ENCODE data around the gene AMACR.

AMACR gene

DNA sequence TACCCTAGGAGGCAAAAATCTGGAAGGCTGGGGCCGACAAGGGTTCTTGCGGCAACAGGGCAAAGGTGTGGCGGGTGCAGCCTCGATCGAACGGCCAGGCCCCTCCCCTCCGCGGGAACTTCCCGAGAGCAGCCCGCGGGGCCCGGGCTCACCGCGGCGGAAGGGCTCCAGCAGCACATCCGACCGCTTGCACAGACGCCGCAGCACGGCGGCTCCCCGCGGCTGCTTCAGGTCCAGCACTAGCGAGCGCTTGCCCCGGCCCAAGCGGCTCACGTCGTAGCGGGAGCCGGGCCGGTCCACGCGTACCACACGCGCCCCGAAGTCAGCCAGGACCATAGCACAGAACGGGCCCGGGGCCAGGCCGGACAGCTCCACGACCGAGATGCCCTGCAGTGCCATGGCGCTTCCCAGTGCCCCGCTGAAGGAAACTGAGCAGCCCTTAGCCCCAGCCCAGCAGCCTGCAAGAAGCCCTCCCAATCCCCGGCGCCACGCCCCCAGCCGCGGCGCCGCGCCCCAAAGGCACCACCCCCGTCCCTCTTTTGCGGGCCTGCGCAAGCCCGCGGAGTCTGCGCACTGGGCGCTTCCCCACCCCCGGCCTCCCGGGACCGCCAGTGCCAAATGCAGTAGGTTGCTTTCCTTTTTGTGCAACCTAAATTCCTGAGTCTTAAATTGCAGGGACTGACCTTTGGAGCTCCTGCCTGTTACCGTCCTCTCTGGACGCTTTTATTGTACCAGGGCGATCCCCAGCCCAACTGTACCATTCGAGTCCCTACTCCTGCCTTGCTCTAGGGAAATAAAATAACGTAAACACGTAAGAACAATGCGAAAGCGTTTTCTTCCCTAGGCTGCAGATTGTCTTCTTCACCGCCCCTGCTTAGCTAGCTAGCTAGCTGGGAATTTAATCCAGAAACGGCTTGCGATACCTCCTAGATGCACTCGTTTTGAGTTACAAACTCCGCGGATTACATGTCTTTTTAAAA, at the start of gene AMACR:
TSS of gene AMACR (minus strand) at position 430 of the 980 bp plus-strand sequence. CDS start at position 399, 31 bp downstream.
- peak; percentile 94 for DNase-seq

DNA sequence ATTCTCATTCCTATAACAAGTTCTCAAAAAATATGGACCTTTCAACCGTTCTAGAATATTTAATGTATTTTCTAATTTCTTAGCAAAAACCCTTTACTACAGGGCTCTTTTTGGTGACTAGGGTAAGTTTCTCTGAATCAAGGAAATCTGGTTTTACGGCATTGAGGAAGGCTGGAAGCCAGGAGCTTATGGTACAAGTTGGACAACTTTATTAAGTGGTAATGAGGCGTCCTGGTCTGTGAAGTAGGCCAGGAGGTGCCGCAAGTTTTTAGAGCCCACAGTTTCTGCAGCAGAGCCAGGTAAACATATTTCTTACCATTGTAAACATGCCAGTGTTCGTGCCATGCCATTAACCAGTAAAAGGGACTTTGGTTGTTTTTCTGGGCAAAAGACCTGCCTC, 49.7 kb upstream of the AMACR start:
- no peak for DNase-seq

DNA sequence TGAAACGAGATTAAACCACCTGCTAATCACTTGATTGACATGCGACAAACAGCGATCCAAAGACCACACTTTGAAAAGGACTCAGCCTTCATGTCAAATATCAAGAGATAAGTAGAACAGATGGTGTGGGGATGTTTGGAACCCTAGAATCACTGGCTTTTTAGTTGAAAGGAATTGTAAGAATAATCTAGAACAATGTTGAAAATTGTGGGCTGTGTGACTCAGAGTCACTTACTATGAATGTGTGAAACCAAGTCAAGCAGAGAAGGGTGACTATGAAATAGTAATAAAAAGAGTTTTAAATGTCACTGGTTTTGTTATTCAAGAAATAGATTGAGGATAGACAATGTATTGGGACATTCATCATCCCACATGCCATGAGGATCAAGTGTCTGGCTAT, 49.3 kb upstream of the AMACR start:
- DNase-seq, result no peak

DNA sequence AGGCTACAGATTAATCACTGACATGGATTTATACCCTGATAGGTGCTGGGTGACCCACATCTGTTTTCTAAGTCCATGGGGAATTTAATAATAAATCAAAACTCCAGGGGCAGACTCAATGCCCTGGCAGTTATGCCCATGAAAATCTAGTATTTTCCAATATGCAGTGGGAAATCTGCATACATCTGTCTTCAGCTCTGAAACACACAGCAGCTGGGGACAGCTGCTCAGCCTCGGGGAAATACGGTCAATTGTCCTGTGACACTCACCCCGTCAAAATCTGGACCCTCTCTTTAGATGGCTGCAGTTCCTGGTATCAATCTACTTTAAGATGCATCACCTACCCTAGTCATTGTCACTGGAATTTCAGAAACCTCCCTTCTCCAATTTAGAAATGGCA, 47.8 kb upstream of the AMACR start:
- DNase-seq, result no peak

DNA sequence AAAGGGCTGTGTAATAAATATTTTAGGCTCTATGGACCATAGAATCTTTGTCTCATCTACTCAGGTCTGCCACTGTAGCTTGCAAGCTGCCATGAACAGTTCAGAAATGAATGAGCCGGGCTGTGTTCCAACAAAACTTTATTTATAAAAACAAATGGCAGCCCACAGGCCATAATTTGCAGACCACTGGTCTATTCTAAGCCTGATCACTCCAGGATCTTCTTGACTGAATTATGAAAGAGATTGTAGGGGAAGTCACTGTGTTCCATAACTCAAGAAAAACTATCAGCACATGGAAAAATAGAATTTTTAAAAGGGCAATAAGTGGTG, 46.5 kb upstream of the AMACR start:
- DNase-seq, result no peak

DNA sequence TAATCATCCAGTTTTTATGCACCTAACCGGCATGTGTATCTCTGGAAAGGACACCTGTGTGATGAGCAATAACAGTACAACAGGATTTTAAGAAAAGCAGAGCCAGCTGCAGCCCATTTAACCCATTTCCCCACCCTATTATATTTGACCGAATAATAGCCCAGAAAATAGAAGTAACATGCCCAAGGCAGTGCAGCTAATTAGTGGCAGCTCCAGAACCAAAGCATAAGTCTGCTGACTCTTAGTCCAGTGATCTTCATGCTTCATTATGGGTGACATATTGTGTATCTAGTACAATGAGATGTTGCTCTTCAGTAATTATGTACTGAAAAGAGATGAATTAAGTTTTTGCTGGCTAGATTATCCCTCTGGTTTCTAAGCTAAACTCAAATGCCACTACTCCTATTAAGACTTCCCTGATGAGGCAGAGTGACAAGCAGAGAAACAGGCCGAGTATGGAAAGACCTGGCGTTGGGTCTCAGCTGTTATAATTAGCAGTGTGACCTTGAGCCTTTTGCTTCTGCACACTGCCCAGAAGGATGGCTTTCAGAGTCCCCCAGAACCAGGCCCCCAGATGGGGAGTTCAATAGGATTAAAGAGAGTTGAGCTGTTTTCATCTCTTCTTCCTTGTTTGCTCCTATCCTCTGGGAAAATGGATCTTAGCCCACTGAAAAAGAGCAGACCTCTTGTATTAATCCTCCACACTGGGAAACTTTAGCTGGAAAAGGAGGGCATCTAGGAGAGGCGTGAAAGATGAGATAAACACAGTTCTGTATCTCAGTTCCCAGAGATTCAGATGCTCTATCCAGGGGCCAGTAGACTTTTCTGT, 45.9 kb upstream of the AMACR start:
- DNase-seq, result no peak

DNA sequence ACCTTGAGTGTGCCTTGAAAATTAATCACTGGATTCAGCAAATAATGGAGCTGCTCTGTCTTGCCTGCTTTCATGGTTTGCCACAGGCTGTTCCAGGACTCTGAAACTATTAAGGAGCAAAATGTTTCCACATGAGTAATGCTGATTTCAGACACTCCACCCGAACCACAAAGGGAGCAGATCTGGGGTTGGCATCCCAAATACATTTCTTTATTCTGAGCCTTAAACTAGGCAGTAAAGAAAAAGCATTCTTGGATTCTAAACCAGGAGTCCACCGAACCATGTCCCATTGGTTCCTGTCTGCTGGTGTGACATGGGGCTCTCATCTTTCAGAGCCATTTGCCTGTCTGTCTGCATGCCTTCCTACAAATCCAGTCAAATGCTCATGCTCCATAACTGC, 45.3 kb upstream of the AMACR start:
- DNase-seq, result no peak

DNA sequence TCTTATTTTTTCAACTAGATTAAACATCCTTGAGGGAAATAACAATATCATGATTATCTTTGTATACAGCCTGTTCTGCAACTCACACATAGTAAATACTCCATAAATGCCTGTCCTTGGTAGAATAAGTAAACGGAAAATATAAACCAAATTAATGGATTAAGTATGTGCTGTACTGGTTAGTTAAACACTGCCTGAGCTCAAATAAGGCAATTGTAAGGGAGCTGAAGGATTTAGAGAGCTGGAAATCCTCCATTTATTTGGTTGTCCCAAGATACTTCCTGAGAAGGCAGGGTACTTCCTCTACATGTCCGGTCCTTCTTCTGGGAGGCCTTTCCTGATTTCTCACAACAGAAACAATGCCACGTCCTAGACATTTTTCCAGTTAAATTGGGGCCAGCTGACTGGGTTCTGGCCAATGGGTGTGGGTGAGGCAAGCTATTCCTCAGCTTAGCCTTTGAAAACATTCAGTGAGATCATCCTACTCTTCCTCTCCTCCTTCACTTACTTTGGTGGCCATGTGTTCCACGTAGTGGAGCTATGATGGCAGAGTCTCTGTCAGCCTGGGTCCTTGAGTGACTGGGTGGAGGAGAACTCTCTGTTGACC, 43.6 kb upstream of the AMACR start:
- DNase-seq, result no peak

DNA sequence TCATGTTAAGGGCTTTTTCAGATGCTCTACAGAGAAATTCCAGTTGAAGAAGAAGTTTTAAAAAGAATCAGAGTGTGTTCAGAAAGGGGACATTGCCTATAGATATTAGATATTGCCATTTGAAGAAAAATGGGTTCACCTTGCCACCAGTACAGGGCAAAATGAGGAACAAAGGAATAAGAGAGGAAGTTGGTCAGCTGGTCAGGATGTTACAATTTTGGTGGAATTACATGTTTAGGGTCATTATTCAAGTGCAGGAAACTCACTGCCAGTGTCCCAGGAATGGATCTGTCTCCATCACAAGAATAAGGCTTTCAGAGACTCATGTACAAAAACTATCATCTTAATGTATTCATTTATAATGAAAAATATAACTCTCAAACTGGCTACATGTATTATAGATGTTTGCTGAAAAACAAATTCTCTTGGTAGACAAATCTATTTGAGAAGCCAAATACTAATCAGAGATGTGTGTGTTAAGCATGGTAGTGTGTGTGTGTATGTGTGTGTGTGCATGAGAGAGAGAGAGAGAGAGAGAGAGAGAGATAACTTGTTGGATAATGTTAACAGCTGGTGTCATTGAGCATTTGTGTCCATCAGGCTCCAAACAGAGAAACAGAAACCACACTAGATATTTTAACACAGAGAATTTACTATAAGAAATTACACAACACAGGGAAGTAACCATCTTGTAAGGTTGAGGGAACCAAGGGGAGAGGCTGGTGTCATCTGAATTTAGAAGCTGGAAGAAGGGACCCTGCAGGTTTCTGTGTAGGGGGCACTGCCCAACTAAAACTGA, 40.1 kb upstream of the AMACR start:
- DNase-seq, result no peak

DNA sequence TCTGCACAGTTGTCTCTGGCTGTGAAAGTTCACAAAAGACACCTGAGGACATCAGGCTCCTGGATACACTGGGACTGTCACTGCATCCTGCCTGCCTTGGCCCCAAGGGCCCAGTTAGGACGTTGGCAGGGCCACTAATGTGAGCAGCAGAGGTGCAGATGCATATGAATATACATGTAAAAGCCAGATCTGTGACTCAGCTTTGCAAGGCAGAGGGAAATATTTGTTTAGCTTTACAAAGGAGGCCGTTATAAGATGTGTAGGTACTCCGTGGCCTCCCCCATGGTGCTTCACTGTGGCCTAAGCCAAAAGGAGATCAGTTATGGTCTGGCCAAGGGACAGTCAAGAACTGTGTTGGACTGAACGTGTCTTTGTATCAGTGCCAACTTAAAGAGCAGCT, 39.3 kb upstream of the AMACR start:
- no peak for DNase-seq

DNA sequence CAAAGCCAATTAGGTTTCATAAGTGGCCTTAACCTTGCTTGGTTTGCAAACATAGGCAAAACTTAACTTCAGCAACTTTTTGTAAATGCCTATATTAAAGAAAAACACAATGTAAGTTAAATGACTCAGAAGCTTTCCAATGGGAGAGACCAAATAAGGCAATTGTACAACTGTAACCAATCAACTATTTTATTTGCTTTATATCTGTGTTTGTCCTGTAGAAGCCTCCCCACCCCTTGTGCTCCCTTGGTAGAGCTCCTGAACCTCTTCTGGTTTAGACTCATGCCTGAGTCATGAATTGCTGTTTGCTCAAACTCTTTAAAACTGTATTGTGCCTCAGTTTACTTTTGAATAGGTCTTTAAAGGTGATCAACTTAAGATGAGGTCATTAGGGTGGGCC, 38.1 kb upstream of the AMACR start:
- DNase-seq, result no peak

DNA sequence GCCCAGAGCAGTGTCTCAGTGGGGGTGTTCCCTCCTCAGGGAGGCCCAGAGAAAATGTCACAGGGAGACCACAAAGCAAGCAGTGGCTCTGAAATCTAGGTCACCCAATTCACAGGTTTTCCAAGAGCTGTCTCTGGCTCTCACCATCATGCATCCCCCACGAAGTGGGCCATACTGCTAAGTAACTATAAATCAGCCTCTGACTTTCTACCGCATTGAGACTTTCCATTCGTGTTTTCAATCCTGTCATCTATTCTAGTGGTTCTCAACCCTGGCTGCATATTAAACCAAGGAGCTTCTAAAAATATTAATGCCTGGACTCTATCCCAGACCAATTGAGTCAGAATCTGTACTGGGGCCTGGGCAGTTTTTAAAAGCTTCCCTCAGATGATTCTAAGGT, 37.2 kb upstream of the AMACR start:
- DNase-seq, result no peak

DNA sequence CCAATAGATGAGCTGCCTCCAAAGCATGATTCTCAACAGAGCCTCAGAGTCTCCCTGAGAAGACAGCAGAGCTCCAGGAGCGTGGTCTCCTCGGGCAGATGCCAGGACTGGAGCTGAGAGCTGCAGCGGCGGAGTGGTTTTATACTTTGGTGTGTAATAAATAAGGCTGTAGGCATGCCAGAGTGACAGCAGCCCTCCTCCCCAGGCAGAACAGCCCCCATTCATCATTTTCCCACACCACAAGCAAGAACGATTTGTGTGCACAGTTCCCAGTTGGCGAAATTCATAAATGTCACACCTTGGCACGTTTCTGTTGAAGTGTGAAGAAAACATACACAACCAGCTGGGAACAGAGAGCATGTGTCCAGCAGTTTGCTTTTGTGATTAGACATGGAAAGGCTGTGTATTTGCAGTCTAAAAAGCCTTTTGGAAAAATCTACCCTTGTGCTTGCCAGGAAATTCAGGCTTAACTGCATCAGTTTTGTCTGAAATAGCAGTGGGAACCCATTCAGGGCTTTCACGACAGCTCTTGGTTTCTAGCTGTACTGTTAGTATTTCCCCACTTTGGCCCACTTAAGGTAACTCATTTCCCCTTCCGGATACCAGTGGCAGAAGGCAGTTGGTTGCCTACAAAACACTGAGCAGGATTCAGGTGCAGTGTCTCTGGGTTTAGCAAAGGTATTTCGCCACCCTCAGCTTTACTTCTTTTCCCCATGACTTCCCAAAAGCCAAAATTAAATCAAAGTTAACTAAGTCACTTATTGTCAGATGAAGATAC, 35.4 kb upstream of the AMACR start, which contains the start of gene C1QTNF3:
TSS of gene C1QTNF3 (minus strand) at position 115 of the 778 bp plus-strand sequence. CDS start at position 27, 88 bp downstream.
- no peak for DNase-seq

DNA sequence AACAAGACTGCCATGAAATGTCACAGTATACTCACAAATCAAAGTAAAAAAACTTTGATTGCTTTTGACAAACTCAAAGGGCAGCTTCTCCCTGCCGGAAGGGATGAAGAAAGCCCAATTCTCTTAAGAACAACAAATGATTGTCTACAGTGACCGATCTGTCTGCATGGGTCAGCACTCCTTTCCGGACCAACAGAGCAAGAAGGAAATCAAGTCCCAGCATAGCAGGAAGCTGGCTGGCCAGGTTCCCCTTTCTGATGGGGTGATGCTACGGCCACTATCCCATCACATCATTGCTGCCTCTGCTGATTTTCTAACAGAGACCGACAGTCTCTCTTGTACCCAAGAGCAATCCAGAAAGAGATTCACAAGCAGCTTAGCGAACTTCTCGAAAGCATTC, 34.5 kb upstream of the AMACR start:
- DNase-seq, result no peak

DNA sequence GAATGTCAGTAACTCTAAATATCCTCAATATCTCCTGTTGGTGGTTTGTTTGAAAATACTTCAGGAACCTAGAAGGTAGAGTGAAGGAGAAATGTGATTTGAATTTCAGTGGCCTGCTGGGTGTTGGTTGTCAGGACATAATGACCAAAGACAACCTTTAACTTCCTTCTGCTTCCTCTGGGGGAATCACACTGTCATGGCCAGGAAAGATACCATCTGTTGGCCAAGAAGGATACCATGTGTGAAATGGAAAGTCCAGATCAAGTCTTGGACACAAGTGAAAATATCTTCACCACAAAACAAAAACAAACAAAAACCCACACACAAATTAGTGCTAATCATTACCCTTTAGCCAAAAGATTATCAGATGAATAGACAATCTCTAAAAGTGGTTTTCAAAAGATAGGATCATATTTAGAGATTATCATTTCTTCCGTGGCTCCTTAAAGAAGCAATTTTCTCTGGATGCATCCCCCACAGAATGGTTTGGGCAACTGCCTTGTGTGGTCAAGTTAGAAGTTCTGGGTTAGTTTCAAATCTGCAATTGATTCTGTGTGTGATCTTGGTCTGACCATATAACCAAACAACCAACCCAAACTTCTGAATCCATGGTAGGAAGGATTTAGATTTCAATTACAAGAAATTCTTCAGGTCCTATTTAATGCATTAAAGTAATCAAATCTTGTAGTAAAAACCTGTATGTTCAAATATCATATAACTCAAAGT, 33.6 kb upstream of the AMACR start:
- no peak for DNase-seq

DNA sequence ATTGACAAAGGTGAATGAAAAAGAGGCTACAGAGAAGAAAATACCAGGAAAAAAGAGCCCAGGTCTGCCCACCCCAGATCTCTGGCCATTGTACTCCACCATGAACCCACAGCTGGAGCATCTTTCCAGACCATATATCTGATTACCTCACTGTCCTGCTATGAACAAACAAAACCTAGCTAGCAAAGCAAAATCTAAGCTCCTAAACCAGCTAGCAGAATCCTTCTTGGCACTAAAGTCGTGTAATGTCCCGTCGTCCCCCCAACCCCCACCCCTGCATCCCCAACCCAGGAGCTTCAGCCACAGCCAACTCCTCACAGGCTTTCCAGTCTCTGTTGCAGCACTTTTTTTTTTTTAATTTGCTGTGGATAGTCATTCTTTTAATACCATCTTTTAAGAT, 32.6 kb upstream of the AMACR start:
- DNase-seq, result no peak

DNA sequence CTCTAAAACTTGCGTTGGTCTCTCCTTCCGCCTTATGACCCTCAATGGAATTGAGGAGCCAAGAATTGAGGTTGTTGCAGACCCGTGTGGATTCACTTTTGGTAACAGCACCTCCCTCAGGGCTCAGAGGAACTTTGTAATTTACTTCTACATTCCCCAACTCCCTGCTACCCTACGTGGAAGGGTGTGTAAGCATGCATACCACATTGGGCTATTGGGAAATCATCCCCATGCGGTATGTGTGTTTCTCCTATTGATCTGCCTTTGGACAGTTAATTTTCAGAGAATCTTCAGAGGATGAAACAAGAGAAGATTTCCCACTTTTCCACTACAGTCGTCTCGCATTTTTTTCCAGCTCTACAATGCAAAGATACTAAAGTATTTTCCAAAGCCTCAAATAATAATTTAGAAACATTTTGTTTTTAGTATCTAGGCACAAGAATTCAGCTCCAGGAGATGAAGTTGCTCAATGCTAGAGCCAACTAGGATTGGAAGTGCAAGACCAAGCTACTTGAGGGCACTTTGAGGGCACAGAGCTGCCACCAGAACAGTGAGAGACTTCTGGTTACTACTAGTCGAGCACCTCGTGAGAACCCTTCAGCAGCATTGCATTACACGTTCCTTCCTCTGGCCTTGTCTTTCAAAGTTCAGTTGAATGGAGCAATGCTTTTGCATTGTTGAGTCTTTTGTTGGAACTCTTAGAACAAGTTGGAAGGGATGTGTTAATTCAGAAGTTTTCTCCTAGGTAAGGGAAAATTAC, 31.7 kb upstream of the AMACR start:
- DNase-seq, result no peak

DNA sequence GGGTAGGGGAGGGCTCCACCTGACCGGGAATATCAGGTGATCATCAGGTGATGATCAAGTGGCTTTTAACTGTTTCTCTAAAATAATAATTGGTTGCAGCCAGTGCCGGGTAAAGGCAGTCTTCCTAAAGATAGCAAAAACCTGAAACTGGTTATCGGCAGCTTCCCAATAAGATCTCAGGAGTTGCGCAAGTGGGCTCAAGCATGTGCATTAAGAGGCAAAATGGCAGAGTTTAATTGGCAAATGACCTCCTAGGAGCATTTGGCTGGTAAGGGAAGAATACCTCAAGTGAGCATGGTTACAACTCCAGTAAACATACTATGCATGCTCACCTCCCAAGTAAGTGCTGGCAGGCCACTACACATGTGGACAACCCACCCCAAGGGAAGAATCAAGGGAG, 31.0 kb upstream of the AMACR start:
- no peak for DNase-seq

DNA sequence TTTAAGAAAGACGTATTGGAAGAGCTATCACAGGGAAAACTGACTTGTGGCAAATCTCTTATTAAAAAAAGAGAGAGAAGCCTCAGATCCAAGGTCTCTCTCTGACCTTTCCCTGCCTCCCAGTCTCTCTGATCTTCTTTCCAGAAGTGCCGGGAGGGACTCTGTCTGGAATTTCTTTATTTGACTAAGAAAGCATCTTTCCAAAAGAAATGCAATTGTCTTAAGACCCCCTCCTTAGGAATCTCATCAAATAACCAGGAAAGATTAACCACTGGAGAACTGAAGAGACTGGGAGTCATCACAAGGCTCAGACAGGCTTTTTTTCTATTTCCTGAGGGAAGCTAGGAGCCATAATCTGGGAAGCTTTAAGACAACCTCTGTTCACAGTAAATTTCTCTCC, 30.5 kb upstream of the AMACR start:
- DNase-seq, result no peak

DNA sequence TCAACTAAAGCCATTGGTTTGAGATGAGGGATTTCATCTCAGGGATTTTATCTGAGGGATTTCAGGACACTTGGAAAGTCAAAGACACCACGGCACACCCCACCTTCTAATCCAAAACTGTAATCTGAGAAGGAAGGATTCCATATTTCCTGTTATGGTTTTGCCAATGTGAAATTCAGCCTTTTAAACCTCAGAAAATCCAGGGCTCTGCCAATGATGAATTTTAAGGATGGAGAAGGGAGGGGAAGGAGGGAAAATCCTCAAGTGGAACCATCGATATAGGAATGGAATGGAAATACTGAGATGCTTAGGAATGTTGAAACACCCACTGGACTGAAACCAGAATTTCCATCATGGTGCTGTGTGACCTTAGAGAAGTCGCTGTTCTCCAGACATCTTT, 29.9 kb upstream of the AMACR start:
- no peak for DNase-seq
